ENCODE measurements around the gene PAPOLG.

The PAPOLG gene

DNA sequence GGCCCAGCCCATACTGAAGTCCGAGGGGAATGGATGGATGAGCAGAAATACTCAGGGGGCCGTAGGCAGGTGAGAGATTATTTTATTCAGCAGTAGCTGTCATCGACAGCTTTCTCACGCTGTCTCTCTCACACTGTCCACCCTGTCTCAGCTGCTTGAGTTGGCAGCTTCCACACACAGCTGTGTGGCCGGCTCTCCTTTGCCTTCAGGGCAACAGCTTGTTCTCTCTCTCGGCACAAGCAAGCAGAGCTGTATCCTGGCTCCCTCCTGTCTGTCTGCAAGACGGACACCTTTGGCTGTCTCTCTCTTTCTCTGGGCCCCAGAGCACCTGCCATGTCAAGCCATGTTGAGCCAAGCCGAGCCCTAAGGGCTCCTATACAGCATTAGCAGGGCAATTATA lies 9.8 kb upstream of the PAPOLG start:
- intact Hi-C loops (cut with DNase I; ENCODE audit: low total_unique reads), result no loop called here
- Histone ChIP-seq H3K27me3 (peaks cover 0 to 21% of the 10 kb centered on the region in 2 donors), H3K27ac (no peak overlapping the region), H3K36me3 (no peaks in the 10 kb centered on the region), H3K4me3 (no peak overlapping the region), H3K4me1 (no peaks in the 10 kb centered on the region), H3K9me3 (no peaks in the 10 kb centered on the region)
- DNase-seq, result no peak
- TF ChIP-seq, protein P1, sequence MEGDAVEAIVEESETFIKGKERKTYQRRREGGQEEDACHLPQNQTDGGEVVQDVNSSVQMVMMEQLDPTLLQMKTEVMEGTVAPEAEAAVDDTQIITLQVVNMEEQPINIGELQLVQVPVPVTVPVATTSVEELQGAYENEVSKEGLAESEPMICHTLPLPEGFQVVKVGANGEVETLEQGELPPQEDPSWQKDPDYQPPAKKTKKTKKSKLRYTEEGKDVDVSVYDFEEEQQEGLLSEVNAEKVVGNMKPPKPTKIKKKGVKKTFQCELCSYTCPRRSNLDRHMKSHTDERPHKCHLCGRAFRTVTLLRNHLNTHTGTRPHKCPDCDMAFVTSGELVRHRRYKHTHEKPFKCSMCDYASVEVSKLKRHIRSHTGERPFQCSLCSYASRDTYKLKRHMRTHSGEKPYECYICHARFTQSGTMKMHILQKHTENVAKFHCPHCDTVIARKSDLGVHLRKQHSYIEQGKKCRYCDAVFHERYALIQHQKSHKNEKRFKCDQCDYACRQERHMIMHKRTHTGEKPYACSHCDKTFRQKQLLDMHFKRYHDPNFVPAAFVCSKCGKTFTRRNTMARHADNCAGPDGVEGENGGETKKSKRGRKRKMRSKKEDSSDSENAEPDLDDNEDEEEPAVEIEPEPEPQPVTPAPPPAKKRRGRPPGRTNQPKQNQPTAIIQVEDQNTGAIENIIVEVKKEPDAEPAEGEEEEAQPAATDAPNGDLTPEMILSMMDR (IDR thresholded peaks at IDR 0.05), result no peak

DNA sequence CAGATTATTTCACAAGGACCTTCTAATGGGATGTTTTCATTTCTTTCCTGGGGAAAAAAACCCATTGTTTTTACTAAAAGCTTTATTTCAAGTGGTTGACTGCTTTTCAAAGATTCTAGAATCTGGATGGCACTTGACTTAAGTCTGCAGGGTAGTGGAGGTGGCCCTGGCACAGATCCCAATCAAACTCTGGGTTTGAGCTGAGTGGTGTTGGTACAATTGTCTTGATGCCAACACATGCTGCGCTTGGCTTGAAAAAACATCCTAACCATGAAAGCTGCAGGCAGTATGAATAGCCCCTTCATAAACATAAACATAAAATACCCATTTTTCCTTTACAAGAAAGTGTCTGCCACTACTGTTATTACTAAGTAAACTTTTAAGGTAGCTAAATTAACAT lies 3.6 kb downstream of the PAPOLG start:
- Histone ChIP-seq H3K27ac (no peak overlapping the region), H3K27me3 (no peaks in the 10 kb centered on the region), H3K4me1 (peaks cover 0 to 24% (median 8%) of the 10 kb centered on the region in 4 donors), H3K4me3 (no peak overlapping the region), H3K9me3 (no peaks in the 10 kb centered on the region), H3K36me3 (peaks cover 38 to 44% (median 40%) of the 10 kb centered on the region in 3 donors)
- intact Hi-C loops (cut with DNase I; ENCODE audit: low total_unique reads), result loop anchor here (5.0 kb wide), 1 partner anchor 123 kb away; the partner anchor contains the start of gene REL
- no peak for DNase-seq
- TF ChIP-seq, protein P1 (IDR thresholded peaks at IDR 0.05), result no peak

DNA sequence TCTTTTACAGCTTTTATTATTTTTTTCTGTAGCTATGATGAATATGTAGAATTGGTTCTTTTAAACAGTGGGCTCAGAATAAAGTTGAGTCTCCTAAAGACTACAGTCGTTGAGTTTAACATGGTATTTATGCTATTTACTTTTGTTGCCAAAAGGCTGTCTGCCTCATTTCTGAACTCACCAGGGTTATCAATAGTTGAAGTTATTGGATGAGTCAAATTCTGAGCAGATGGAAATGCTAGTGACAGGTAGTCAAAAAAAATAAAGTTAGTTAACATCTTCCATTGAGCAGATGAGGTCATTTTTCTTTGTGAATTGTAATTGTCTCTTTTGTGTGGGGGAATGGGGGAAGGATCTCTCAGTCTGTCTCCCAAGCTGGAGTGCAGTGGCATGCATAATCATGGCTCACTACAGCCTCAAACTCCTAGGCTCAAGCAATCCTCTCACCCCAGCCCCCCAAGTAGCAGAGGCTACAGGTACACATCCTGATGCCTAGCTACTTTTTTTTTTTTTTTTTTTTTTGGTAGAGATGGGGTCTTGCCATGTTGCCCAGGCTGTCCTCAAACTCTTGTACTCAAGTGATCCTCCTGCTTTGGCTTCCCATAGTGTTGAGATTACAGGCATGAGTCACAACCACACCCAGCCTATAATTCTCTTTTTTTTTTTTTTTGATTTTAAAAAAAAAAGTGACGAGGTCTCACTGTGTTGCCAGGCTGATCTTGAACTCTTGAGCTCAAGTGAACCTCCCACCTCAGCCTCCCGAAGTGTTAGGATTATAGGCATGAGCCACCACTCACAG lies 8.9 kb downstream of the PAPOLG start:
- TF ChIP-seq, protein P1 (IDR thresholded peaks at IDR 0.05), result no peak

DNA sequence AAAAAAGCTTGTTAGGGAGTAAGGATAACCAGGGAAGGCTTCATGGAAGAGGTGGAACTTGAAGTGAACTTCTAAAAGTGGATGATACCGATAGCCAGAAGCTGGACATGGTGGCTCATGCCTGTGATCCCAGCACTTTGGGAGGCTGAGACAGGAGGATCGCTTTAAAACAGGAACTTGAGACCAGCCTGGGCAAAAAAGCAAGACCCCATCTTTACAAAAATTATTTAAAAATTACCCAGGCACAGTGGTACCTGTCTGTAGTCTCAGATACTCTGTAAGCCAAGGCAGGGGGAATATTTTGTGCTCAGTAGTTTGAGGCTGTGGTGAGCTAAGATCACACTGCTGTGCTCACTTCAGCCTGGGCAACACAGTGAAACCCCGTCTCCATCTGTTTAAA lies 10.2 kb downstream of the PAPOLG start:
- H3K27me3 ChIP-seq, result no peaks in the 10 kb centered on the region
- no peak overlapping the region for H3K27ac ChIP-seq
- H3K4me3 ChIP-seq, result no peak overlapping the region
- TF ChIP-seq, protein P1 (IDR thresholded peaks at IDR 0.05), result no peak
- DNase-seq, result no peak
- peaks cover 51 to 78% (median 66%) of the 10 kb centered on the region in 3 donors for H3K36me3 ChIP-seq
- intact Hi-C loops (cut with DNase I; ENCODE audit: low total_unique reads), result no loop called here
- no peaks in the 10 kb centered on the region for H3K4me1 ChIP-seq
- no peaks in the 10 kb centered on the region for H3K9me3 ChIP-seq

More for the DNA sequence above, 8.9 kb downstream of the PAPOLG start:
- Histone ChIP-seq H3K27me3 (no peaks in the 10 kb centered on the region), H3K27ac (no peak overlapping the region), H3K36me3 (peaks cover 54 to 77% (median 69%) of the 10 kb centered on the region in 3 donors), H3K9me3 (no peaks in the 10 kb centered on the region), H3K4me1 (no peaks in the 10 kb centered on the region), H3K4me3 (no peak overlapping the region)
- intact Hi-C loops (cut with DNase I; ENCODE audit: low total_unique reads), result no loop called here
- DNase-seq, result no peak

DNA sequence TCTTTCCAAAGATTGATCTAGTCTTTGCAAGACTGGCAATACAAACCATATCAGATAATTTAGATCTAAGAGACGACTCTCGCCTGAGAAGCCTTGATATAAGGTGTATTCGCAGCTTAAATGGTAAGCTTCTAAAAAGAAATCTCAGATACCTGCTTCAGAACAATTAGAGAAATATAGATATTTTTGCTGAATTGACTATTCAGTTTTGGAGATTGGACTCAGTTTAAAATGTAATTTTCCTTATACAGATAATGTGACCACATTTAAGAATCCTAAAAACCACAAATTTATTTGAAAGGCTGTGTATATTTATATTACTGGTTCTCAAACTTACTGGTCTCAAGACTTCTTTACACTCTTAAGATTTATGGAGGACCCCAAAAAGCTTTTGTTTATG lies 15.4 kb downstream of the PAPOLG start:
- Histone ChIP-seq H3K27me3 (no peaks in the 10 kb centered on the region), H3K9me3 (no peaks in the 10 kb centered on the region), H3K4me1 (no peaks in the 10 kb centered on the region), H3K27ac (no peak overlapping the region), H3K4me3 (no peak overlapping the region), H3K36me3 (peaks cover 51 to 91% (median 58%) of the 10 kb centered on the region in 3 donors)
- intact Hi-C loops (cut with DNase I; ENCODE audit: low total_unique reads), result no loop called here
- TF ChIP-seq, protein P1 (IDR thresholded peaks at IDR 0.05), result no peak
- DNase-seq, result no peak
